ENCODE data around the gene GIGYF2. TPM values are rescaled to one million over a fixed set of nuclear protein-coding genes. Genes with fewer than 3 reads are reported as not detected.

Gene GIGYF2
- polyA plus RNA-seq, 1 donor from 2014 or later, result 52.6 TPM

- no peaks in the 10 kb centered on the region for H3K27me3 ChIP-seq (ENCODE audit: insufficient read depth, low read depth, low read length)
- no peaks in the 10 kb centered on the region for H3K9me3 ChIP-seq (ENCODE audit: low read length)
- no peaks in the 10 kb centered on the region for H3K36me3 ChIP-seq (ENCODE audit: insufficient read depth, low read length)
- no peaks in the 10 kb centered on the region for H4K20me1 ChIP-seq (ENCODE audit: insufficient read depth)
- no peaks in the 10 kb centered on the region for H3K79me2 ChIP-seq (replicated peaks; ENCODE audit: insufficient read depth, low read length)
- H3F3A ChIP-seq (ENCODE audit: insufficient read depth, low read length, poor library complexity, severe bottlenecking), result no peaks in the 10 kb centered on the region
- no peak overlapping the region for H3K4me3 ChIP-seq (ENCODE audit: low read length)
- no peak overlapping the region for H2AFZ ChIP-seq (ENCODE audit: low read depth, low read length)
- no peak overlapping the region for H3K4me2 ChIP-seq (ENCODE audit: low read length)
- H3K27ac ChIP-seq (ENCODE audit: low read length), result no peak overlapping the region
- TF ChIP-seq EP300 (conservative IDR thresholded peaks at IDR 0.05; ENCODE audit: poor library complexity, severe bottlenecking) (no peak), REST (IDR thresholded peaks at IDR 0.05; ENCODE audit: borderline replicate concordance) (no peak)
- H3K9ac ChIP-seq (ENCODE audit: low read length), result no peak overlapping the region
- no peaks in the 10 kb centered on the region for H3K9me2 ChIP-seq (ENCODE audit: insufficient read depth, low read length)
Measured at GRCh38 chr2:232897598-232898408, 200.7 kb downstream of the GIGYF2 start.

GRCh38 chr2:232898592-232899543, 201.7 kb downstream of the GIGYF2 start:
- H3K9ac ChIP-seq (ENCODE audit: low read length), result no peak overlapping the region
- no peak overlapping the region for H3K27ac ChIP-seq (ENCODE audit: low read length)
- H2AFZ ChIP-seq (ENCODE audit: low read depth, low read length), result no peak overlapping the region
- H3F3A ChIP-seq (ENCODE audit: insufficient read depth, low read length, poor library complexity, severe bottlenecking), result no peaks in the 10 kb centered on the region
- H3K27me3 ChIP-seq (ENCODE audit: insufficient read depth, low read depth, low read length), result no peaks in the 10 kb centered on the region
- H3K36me3 ChIP-seq (ENCODE audit: insufficient read depth, low read length), result no peaks in the 10 kb centered on the region
- no peak overlapping the region for H3K4me2 ChIP-seq (ENCODE audit: low read length)
- no peaks in the 10 kb centered on the region for H3K79me2 ChIP-seq (replicated peaks; ENCODE audit: insufficient read depth, low read length)
- no peak for TF ChIP-seq RAD21 (conservative IDR thresholded peaks at IDR 0.05)
- TF ChIP-seq EZH2 (IDR thresholded peaks at IDR 0.05; ENCODE audit: borderline replicate concordance, insufficient read depth, low read length, poor library complexity, severe bottlenecking), result no peak
- no peak for TF ChIP-seq SMC3 (conservative IDR thresholded peaks at IDR 0.05; ENCODE audit: poor library complexity)
- TF ChIP-seq TAF1 (IDR thresholded peaks at IDR 0.05; ENCODE audit: low read depth), result no peak
- no peaks in the 10 kb centered on the region for H3K9me2 ChIP-seq (ENCODE audit: insufficient read depth, low read length)
- H3K4me3 ChIP-seq (ENCODE audit: low read length), result no peak overlapping the region
- no peaks in the 10 kb centered on the region for H3K9me3 ChIP-seq (ENCODE audit: low read length)
- no peaks in the 10 kb centered on the region for H4K20me1 ChIP-seq (ENCODE audit: insufficient read depth)

Data from neural cell (in vitro differentiated cells).